Smooth muscle cell (in vitro differentiated cells): ENCODE data around the gene VOPP1. TPM values are rescaled to one million over a fixed set of nuclear protein-coding genes. Genes with fewer than 3 reads are reported as not detected.

ENCODE experiments used
- DNase-seq: peaks from one replicate; lab custom pipeline; 2025; ENCODE audit not compliant: unreplicated experiment; lab: John Stamatoyannopoulos, UW
- H2AFZ ChIP-seq: fragments of 200-600 bp; sonication (generic); 2 replicates; pipeline ENCODE4 v1.6.0; 2016; ENCODE audit warnings: antibody characterized with exemption, low read depth, mild to moderate bottlenecking
- H3F3A ChIP-seq: fragments of 200-600 bp; sonication (generic); 2 replicates; pipeline ENCODE4 v1.6.0; 2017; ENCODE audit warnings: antibody characterized with exemption, low read depth
- H3K27ac ChIP-seq: fragments of 200-600 bp; sonication (generic); 2 replicates; pipeline ENCODE4 v1.5.1; 2016; ENCODE audit warnings: low read depth, mild to moderate bottlenecking
- H3K27me3 ChIP-seq: fragments of 200-600 bp; sonication (generic); 2 replicates; pipeline ENCODE4 v1.6.1; 2016; ENCODE audit warnings: low read depth, mild to moderate bottlenecking
- H3K36me3 ChIP-seq: fragments of 200-600 bp; sonication (generic); 2 replicates; pipeline ENCODE4 v1.5.1; 2016; ENCODE audit warnings: low read depth
- H3K4me1 ChIP-seq: fragments of 200-600 bp; sonication (generic); 2 replicates; pipeline ENCODE4 v1.5.1; 2016; ENCODE audit warnings: low read depth
- H3K4me2 ChIP-seq: fragments of 200-600 bp; sonication (generic); 2 replicates; pipeline ENCODE4 v1.6.0; 2016; ENCODE audit warnings: mild to moderate bottlenecking
- H3K4me3 ChIP-seq: fragments of 200-600 bp; sonication (generic); 2 replicates; pipeline ENCODE4 v1.5.1; 2016; ENCODE audit warnings: mild to moderate bottlenecking
- H3K79me2 ChIP-seq: fragments of 200-600 bp; sonication (generic); 2 replicates; pipeline ENCODE4 v1.6.0; 2016; ENCODE audit warnings: low read depth, mild to moderate bottlenecking
- H3K9ac ChIP-seq: fragments of 200-600 bp; sonication (generic); 2 replicates; pipeline ENCODE4 v1.6.0; 2016; ENCODE audit warnings: low read depth
- H3K9me3 ChIP-seq: fragments of 200-600 bp; sonication (generic); replicated peaks from 2 replicates; pipeline ENCODE4 v1.5.1; 2016; ENCODE audit warnings: low read depth
- H4K20me1 ChIP-seq: fragments of 200-600 bp; sonication (generic); 2 replicates; pipeline ENCODE4 v1.6.0; 2016; ENCODE audit warnings: low read depth
- CTCF ChIP-seq: fragments of 200-600 bp; sonication (generic); IDR thresholded peaks from 2 replicates; pipeline ENCODE4 v1.5.1; 2017; ENCODE audit warnings: borderline replicate concordance, mild to moderate bottlenecking, antibody characterized with exemption; ENCODE audit not compliant: insufficient read depth, poor library complexity, severe bottlenecking
- WGBS: methylation state at CpG from one replicate; pipeline ENCODE4 v1.1.7; 2016; ENCODE audit warnings: low lambda C conversion rate; 5-methylcytosine and 5-hydroxymethylcytosine counted together
- polyA plus RNA-seq: library from polyadenylated mRNA; unstranded; fragments of >200 nt; fragmentation: Nextera tagmentation; extraction: Ambion mirVana; gene quantifications from 2 replicates; pipeline ENCODE4 v1.2.1, GENCODE V29; 2016
- total RNA-seq: library from RNA; depleted of rRNA; stranded (reverse); fragments of >200 nt; gene quantifications from 2 replicates; pipeline ENCODE4 v1.2.3, GENCODE V29; 2014

Gene VOPP1
- total and polyA plus RNA-seq, 2 experiments from 2014 or later = 18.3 to 26.6 TPM

- no peak overlapping the region for H3K4me2 ChIP-seq
- H3F3A ChIP-seq = no peaks in the 10 kb centered on the region
- H3K79me2 ChIP-seq = no peaks in the 10 kb centered on the region
- no peaks in the 10 kb centered on the region for H3K4me1 ChIP-seq
- H3K27me3 ChIP-seq = peaks cover 3% of the 10 kb centered on the region
- TF ChIP-seq CTCF = no peak
- WGBS = 80% methylated on average over 10 of the region's 10 CpGs
- H3K9me3 ChIP-seq = no peaks in the 10 kb centered on the region
- H4K20me1 ChIP-seq = no peaks in the 10 kb centered on the region
- no peak overlapping the region for H3K9ac ChIP-seq
- H3K36me3 ChIP-seq = no peaks in the 10 kb centered on the region
- H2AFZ ChIP-seq = no peak overlapping the region
- DNase-seq = no peak
- no peak overlapping the region for H3K4me3 ChIP-seq
- no peak overlapping the region for H3K27ac ChIP-seq
These were observed 22.1 kb upstream of the VOPP1 start for GRCh38 chr7:55594414-55594813.

GRCh38 chr7:55593515-55594318, 21.4 kb upstream of the VOPP1 start:
- peak; percentile 23 for DNase-seq
- H4K20me1 ChIP-seq = no peaks in the 10 kb centered on the region
- no peaks in the 10 kb centered on the region for H3F3A ChIP-seq
- no peaks in the 10 kb centered on the region for H3K9me3 ChIP-seq
- H3K4me2 ChIP-seq = no peak overlapping the region
- no peak overlapping the region for H3K27ac ChIP-seq
- H3K27me3 ChIP-seq = peaks cover 10% of the 10 kb centered on the region
- H3K79me2 ChIP-seq = no peaks in the 10 kb centered on the region
- 45% methylated on average over 14 of the region's 14 CpGs for WGBS
- peak; percentile 80 for TF ChIP-seq CTCF
- no peak overlapping the region for H3K9ac ChIP-seq
- no peaks in the 10 kb centered on the region for H3K4me1 ChIP-seq
- no peak overlapping the region for H2AFZ ChIP-seq
- no peak overlapping the region for H3K4me3 ChIP-seq
- no peaks in the 10 kb centered on the region for H3K36me3 ChIP-seq

- no peak for TF ChIP-seq CTCF
- WGBS = 80% methylated on average over 4 of the region's 4 CpGs
- no peaks in the 10 kb centered on the region for H4K20me1 ChIP-seq
- H3K4me2 ChIP-seq = no peak overlapping the region
- H3K4me3 ChIP-seq = no peak overlapping the region
- no peaks in the 10 kb centered on the region for H3K79me2 ChIP-seq
- no peak overlapping the region for H3K27ac ChIP-seq
- H3K9ac ChIP-seq = no peak overlapping the region
- no peaks in the 10 kb centered on the region for H3K36me3 ChIP-seq
- H3K4me1 ChIP-seq = no peaks in the 10 kb centered on the region
- H3F3A ChIP-seq = no peaks in the 10 kb centered on the region
- H3K27me3 ChIP-seq = peaks cover 10% of the 10 kb centered on the region
- no peak overlapping the region for H2AFZ ChIP-seq
- H3K9me3 ChIP-seq = no peaks in the 10 kb centered on the region
- no peak for DNase-seq
These were observed 20.8 kb upstream of the VOPP1 start for GRCh38 chr7:55593172-55593514.

GRCh38 chr7:55592492-55592891, 20.2 kb upstream of the VOPP1 start:
- H3K4me1 ChIP-seq = no peaks in the 10 kb centered on the region
- H3K36me3 ChIP-seq = no peaks in the 10 kb centered on the region
- H3K79me2 ChIP-seq = no peaks in the 10 kb centered on the region
- peaks cover 10% of the 10 kb centered on the region for H3K27me3 ChIP-seq
- no peaks in the 10 kb centered on the region for H3K9me3 ChIP-seq
- no peak overlapping the region for H3K27ac ChIP-seq
- H3K9ac ChIP-seq = no peak overlapping the region
- H3F3A ChIP-seq = no peaks in the 10 kb centered on the region
- no peaks in the 10 kb centered on the region for H4K20me1 ChIP-seq
- DNase-seq = no peak
- H2AFZ ChIP-seq = no peak overlapping the region
- WGBS = 78% methylated on average over 1 of the region's 1 CpG
- no peak overlapping the region for H3K4me3 ChIP-seq
- H3K4me2 ChIP-seq = no peak overlapping the region
- TF ChIP-seq CTCF = no peak
